Kidney epithelial cell (primary cell): ENCODE data around the gene CDKN2B. TPM values are rescaled to one million over a fixed set of nuclear protein-coding genes. Genes with fewer than 3 reads are reported as not detected.

Experiments
- DNase-seq: peaks from one replicate; pipeline ENCODE4 v3.0.0-alpha.2; 2010; ENCODE audit warnings: low read depth
- H3K27me3 ChIP-seq: 2 replicates; pipeline ENCODE4 v1.6.0; 2011; ENCODE audit warnings: low read length; ENCODE audit not compliant: control insufficient read depth, insufficient read depth
- H3K36me3 ChIP-seq: 2 replicates; pipeline ENCODE4 v1.5.1; 2011; ENCODE audit warnings: low read length; ENCODE audit not compliant: control insufficient read depth, insufficient read depth
- H3K4me3 ChIP-seq: 2 replicates; pipeline ENCODE4 v1.5.1; 2011; ENCODE audit warnings: low read depth, mild to moderate bottlenecking, control low read depth, low read length
- total RNA-seq: library from RNA; depleted of rRNA; stranded (reverse); fragments of >200 nt; gene quantifications from 2 replicates; pipeline ENCODE4 v1.2.3, GENCODE V29; 2015
- TF ChIP-seq, protein P1 (sequence below): IDR thresholded peaks from 2 replicates; pipeline ENCODE4 v1.5.1; 2011; ENCODE audit warnings: mild to moderate bottlenecking, moderate library complexity, low read length, control low read depth, inconsistent platforms; ENCODE audit not compliant: insufficient read depth, poor library complexity, severe bottlenecking

CDKN2B gene
- total RNA-seq, 1 donor from 2014 or later = 16.7 TPM

DNA sequence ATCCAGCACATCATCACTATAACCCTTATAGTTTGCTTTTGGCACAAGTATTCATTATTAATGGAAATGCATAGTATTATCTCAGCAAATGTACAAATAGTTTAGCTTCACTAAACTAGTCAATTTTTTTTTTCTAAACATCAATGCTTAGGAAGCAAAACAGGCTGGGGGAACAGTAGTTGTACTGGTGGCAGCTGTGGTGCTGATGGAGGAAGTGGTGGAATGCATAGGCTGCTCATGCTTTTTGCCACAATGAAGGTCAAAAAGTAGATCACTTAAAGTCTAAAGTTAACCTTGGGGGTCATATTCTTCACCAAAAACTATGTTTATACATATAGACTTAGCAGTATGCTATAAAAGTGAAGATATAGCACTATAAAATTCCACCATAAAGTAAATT lies 36.3 kb upstream of the CDKN2B start:
- Histone ChIP-seq H3K27me3 (no peaks in the 10 kb centered on the region), H3K4me3 (no peak overlapping the region), H3K36me3 (no peaks in the 10 kb centered on the region)
- no peak for DNase-seq
- TF ChIP-seq, protein P1, sequence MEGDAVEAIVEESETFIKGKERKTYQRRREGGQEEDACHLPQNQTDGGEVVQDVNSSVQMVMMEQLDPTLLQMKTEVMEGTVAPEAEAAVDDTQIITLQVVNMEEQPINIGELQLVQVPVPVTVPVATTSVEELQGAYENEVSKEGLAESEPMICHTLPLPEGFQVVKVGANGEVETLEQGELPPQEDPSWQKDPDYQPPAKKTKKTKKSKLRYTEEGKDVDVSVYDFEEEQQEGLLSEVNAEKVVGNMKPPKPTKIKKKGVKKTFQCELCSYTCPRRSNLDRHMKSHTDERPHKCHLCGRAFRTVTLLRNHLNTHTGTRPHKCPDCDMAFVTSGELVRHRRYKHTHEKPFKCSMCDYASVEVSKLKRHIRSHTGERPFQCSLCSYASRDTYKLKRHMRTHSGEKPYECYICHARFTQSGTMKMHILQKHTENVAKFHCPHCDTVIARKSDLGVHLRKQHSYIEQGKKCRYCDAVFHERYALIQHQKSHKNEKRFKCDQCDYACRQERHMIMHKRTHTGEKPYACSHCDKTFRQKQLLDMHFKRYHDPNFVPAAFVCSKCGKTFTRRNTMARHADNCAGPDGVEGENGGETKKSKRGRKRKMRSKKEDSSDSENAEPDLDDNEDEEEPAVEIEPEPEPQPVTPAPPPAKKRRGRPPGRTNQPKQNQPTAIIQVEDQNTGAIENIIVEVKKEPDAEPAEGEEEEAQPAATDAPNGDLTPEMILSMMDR = no peak

DNA sequence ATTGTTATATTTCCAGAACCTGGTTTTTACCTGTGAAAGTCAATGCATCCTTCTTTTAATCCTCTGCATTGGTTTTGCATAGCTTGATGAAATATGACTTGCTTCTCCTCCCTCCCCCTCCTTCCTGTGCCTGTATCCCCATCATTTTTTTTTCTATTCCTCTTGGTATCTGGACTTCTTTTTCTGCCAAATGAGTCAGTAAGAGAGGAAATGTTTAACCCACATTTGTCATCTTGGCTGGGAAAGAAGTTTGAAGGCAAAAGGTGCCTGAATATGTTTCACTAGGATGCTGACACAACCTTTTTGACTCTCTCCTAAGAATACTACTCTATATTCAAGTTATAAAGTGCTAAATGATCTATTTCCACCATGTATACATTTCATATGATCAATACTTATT lies 35.5 kb upstream of the CDKN2B start:
- Histone ChIP-seq H3K36me3 (no peaks in the 10 kb centered on the region), H3K27me3 (no peaks in the 10 kb centered on the region), H3K4me3 (no peak overlapping the region)
- TF ChIP-seq, protein P1 = no peak
- peak; percentile 69 for DNase-seq

DNA sequence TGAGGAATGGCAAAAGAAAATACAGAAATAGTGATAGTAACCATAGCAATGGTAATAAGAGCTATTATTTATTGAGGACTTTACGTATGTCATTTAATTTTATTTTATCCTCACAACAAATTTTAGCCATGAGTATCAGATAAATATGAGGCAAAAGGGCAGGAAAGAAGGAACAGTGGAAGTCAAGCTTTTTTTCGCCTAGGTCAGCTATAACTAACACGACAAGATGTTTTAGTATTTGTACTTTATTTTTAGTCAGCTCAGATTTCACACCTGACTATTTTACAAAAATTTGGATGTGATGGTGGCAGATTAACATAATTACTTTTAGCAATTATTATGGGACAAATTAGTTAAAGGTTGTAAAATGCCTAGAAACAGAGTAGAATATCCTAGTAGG lies 34.8 kb upstream of the CDKN2B start:
- H3K4me3 ChIP-seq = no peak overlapping the region
- TF ChIP-seq, protein P1 = no peak
- no peaks in the 10 kb centered on the region for H3K27me3 ChIP-seq
- DNase-seq = no peak
- no peaks in the 10 kb centered on the region for H3K36me3 ChIP-seq

DNA sequence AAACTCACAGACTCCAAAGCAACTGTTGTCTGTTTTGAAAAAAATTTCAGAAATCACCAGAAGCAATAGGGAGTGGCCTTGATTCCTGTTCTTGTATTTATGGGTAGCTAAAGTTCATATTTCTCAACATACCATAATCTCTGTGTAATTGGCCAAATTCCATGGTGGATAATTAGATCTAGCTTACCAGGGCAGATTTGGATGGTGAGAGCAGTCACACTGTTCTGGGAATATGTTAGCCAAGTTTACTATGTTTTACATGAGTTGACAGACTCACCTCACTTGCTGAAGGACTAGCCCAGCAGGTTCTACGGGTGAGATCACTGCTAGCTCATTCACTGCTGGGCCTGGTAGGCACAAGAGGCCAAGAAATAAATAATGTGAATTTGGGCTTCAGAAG lies 32.7 kb upstream of the CDKN2B start:
- Histone ChIP-seq H3K4me3 (no peak overlapping the region), H3K27me3 (no peaks in the 10 kb centered on the region), H3K36me3 (no peaks in the 10 kb centered on the region)
- DNase-seq = no peak
- TF ChIP-seq, protein P1 = no peak

DNA sequence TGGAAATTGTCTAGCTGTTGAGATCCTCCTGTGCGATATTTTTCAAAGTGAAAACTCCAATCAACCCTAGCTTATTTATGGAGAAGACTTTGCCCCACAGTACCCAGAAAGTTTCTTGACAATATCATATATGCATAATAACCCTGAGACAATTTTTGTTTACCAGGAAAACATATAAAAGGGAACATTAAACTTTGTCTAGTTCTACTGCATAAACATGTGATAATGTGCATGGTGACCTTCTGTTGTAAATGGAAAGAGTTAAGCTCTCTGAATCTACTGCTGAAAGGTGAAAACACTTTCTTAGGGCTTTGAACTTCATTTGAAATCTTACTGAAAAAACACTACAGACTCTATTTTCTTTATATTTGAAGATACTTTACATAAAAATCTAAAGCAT lies 32.2 kb upstream of the CDKN2B start:
- Histone ChIP-seq H3K4me3 (no peak overlapping the region), H3K36me3 (no peaks in the 10 kb centered on the region), H3K27me3 (no peaks in the 10 kb centered on the region)
- DNase-seq = no peak
- TF ChIP-seq, protein P1 = no peak

DNA sequence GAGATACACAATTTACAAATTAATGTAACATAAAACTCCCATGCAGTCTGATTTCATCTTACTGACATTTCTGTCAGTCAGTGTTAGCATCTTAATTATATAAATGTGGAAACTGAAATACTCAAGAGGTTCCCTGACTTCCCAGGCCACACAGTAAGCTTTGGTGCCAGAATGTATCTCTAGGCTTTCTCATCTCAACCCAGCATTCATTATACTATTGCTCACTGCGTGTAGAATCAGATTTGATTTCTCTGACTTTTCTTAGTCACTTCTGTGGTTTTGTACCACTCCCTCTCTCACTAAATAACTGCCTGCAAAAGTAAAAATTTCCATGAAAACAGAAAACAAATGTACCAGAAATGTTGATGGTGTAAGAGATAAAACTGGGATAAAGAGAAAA lies 31.7 kb upstream of the CDKN2B start:
- TF ChIP-seq, protein P1 = no peak
- H3K27me3 ChIP-seq = no peaks in the 10 kb centered on the region
- H3K36me3 ChIP-seq = no peaks in the 10 kb centered on the region
- DNase-seq = no peak
- no peak overlapping the region for H3K4me3 ChIP-seq
